ENCODE data around the gene ERMN.

GRCh38 chr2:157333304-157334047 lies 7.9 kb upstream of the ERMN start:
- TF ChIP-seq, protein P1, sequence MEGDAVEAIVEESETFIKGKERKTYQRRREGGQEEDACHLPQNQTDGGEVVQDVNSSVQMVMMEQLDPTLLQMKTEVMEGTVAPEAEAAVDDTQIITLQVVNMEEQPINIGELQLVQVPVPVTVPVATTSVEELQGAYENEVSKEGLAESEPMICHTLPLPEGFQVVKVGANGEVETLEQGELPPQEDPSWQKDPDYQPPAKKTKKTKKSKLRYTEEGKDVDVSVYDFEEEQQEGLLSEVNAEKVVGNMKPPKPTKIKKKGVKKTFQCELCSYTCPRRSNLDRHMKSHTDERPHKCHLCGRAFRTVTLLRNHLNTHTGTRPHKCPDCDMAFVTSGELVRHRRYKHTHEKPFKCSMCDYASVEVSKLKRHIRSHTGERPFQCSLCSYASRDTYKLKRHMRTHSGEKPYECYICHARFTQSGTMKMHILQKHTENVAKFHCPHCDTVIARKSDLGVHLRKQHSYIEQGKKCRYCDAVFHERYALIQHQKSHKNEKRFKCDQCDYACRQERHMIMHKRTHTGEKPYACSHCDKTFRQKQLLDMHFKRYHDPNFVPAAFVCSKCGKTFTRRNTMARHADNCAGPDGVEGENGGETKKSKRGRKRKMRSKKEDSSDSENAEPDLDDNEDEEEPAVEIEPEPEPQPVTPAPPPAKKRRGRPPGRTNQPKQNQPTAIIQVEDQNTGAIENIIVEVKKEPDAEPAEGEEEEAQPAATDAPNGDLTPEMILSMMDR (IDR thresholded peaks at IDR 0.05), result no peak
- no peak for TF ChIP-seq POLR2AphosphoS5 (IDR thresholded peaks at IDR 0.05)

All from breast epithelium (tissue), 3 donors.